HG03378 (cell line): ENCODE measurements around the gene TUB.

ENCODE experiments used
- ATAC-seq: cut with Tn5 transposase; IDR thresholded peaks from one replicate; pipeline ENCODE4 v1.9.1; 2021; ENCODE audit warnings: mild to moderate bottlenecking, moderate library complexity; ENCODE audit not compliant: unreplicated experiment

Gene TUB

DNA sequence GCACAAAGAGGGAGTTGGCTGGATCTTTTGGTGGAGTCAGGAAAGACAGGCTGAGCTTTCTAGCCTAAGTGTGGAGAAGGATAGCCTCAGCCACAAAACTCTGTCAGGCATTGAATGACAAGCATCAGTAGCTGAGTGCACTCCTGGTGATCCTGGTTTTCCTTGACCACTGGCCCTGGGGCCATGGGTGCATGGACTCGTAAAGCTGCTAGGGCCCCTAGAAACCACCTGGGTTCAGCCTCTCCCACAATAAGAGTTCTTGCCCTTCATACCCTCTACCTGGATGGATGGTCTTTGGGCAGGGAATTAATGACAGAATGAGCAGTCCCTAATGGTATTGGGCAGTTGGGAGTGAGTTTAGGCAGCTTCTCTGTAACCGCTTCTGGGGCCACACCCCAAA is 22.9 kb downstream of the TUB start:
- no peak for ATAC-seq

DNA sequence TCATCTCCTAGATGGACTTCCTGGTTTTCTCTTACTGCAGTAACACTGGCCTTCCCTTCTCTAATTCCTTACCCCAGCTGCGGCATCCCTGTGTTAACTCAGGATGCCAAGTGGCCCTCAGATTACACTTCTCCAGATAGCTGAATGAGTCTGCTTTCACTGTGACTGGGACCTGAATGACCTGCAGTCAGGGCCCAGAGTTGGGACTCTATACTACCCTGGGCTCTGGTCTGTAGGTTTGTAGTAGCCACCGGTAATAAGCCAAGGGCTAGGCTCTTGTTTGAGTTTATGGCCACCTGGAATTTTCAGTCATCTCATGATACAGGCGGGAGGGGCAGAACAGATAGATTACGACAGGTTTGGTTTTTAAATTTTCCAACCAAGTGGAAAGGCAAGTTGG is 24.1 kb downstream of the TUB start:
- ATAC-seq: no peak

DNA sequence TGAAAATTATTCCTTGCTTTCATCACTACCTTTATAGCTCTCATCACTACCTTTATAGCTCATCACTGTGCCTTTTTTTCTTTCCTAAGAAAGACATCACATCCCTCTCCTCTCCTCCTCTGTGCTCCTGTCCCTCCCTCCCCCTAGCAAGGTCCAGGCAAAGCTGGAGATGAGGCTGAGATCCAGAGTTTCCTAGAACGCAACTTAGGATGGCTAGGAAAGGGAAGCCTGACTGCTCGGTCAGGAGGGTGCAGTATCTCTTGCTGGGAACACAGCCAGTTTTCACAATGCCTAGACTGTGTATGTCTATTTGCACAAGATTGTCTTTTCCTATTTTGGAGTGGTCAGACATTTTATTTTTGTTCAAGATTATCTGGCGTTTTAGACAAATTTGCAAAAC is 24.7 kb downstream of the TUB start:
- no peak for ATAC-seq

DNA sequence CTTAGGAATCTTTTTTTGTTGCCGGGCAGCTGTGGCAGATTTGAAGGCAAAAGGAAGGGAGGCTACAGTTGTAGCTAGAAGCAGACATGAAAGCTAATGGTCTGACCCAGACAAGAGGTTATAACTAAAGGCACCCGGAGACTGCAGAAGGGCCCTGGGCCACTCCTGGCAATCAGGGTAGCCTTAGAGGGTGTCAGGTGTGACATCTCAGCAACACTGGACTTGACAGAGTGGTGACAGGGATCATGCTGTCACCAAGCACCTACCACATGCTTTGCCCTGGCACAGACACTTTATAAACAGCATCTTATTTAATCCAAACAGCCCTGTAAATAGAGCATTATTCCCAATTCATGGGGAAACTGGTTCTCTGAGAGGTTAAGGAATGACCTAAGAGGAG is 25.7 kb downstream of the TUB start:
- ATAC-seq: no peak

DNA sequence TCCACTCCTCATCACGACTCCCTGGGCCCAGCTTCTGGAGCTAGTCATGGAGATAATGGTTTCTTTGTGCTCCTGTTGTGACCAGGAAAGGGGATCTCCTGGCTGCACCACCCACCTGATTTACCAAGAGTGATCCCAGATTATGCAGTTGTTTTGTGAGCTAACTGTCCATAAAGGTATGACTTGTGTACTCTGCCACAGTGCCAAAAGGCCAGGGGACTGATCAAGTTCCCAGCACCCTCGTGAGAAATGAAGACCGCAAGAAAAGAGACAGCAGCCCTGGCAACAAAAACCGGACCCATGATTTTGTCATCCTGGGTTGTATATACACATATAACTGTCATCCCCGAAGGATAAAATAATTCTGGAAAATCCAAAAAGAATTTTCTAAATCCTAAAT is 26.6 kb downstream of the TUB start:
- ATAC-seq: no peak

DNA sequence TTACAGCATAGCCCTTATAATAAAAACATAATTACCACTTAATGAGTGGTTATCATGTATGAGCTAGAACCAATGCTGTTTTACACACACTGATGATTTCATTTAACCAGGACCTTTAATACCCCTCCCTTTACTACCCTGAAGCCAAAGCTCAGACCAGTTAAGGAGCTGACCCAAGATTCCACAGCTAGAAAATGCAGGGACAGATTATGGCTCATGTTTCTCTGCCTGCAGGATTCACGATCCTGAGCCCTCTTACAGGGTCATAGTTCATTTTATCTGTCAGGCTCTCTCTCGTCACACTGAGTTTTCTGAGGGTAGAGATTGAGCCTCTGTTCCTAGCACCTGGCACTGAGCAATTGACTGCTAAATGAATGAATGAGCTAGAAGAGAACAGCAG is 27.4 kb downstream of the TUB start:
- no peak for ATAC-seq

DNA sequence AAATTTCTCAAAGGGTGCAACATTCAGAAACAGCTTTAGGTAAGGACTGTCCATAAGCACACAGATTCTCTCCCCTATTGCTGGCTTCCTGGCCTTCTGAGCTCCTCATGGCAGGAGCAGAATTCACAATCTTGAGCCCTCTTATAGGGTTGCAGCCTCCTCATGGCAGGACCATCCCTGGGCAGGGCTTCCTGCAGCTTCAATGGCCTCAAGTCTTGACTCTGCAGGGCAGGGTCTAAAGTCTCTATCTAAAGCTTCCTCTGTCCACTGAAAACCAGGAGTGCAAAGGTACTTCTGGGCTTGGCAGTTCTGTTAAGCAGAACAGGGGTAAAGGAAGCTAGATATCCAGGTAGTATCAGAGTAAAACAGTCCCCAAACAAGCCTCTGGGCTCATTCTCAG is 28.7 kb downstream of the TUB start:
- no peak for ATAC-seq

DNA sequence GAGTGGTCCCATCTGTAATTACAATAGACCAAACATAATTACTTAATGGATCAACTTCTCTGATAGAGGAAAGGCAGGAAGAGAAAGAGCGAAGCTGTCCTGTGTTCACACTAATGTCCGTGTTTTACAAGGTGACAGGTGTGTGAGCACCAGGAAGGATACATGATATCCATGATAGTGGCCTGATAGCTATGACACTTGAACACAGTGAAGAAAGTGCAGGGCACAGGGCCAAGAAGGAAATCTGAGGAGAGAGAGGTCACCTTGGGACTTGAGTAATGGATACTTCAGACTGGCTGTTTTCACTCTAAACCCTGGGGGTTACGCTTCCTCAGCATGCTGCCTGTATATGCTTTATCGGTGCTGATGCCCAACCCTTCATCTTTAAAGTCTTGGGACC is 29.4 kb downstream of the TUB start:
- ATAC-seq: no peak

DNA sequence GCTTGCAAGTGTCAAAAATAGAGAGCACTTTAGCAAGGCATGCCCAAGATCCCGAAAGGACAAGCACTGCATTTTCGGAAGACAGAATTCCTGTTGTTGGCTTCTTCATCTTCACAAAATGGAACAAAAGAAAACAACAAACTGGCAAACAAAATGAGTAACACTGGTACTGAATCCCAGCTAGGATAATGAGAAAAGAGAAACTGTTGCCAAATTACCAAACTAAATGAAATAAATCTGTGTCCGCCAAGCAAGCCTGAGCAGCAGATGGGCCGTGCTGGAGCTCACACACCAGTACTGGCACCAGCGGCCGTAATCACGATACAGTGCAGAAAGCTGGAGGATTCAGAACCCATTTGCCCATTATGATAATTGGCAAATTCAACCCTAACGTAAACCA is 30.6 kb downstream of the TUB start:
- ATAC-seq: no peak

DNA sequence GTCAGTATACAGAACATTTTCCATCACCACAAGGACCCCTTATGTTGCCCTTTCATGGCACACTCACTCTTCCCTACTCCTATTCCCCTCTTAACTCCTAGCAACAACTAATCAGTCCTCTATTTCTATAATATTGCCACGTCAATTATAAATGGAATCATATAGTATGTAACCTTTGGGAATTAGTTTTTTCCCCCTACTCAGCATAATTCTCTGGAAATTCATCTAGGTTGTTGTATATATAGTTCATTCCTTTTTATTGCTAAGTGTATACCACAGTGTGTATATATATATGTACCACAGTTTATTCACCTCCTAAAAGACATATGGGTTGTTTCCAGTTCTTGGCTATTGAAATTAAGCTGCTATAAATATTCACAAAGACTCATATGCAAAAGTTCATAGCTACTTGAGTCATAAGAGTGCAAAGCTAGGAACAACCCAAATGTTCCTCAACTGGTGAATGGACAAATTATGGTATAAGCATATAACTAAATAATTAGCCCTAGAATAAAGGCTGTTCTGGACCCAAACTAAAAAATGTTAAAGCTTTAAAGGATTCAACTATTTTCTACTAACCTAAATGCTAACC is 41.3 kb downstream of the TUB start:
- no peak for ATAC-seq

DNA sequence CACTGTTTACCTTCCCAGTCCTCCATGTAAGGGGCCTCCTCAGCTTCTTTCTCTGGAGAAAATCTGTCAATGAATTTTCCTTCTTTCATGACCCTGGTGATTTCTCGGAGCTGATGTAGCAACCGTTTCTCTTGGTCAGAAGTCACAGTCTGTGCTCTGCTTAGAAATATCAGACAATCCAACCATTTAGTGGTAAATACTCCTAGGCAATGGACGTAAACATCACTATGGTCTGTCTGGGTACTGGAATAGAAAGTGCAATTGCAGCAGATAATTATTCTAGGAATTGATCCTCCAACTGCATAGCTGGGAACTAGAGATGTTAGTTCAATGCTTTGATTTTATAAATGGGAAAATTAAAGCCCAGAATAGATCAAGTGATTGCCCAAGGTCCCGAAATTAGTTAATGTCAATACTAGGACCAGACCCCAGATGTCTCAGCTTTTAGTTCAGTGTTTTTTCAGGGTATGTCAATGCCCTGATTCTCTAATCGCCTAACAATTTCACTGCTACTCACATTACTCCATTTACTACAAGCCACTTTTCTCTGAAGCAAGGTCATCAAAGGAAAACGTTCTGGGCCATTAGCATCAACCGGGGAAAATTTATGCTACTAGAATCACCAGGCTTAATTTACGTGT is 45.8 kb downstream of the TUB start:
- no peak for ATAC-seq

DNA sequence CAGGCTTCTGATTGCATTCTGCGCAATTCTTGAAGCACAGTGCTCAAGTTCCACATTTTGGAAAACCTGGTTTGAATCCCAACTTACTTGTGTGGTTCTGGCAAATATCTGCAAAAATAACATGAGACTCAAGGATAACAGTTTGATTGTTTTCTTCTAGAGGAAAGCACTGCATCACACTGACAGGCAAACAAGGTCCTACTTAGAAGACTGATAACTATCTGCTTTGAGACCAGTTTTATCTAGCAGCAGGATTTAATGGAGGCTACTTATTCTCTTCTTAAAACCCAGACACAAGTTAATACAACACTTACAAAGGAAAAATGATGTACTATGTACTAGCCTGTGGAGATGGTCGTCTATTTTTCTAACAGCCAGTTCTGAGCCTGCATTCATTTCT is 46.4 kb downstream of the TUB start:
- ATAC-seq: no peak

DNA sequence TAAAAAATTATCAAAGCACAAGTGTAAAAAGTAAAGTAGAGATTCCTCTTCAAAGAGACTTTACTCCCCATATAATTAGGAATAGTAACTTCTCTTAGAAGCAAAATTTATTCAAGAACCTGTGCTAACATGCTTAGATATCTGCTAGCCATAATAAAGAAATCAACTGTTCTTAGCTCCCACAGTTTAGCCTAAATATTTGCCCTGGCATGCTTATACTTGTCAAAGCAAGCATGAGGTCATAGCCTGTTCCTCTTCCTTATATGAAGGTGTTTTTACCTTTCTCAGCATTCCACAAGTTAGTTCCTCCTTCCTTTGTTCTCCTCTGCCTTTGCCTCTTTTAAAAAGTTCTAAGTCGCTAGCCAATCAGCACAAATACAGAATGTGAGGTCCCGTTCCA is 57.5 kb downstream of the TUB start:
- ATAC-seq: no peak

DNA sequence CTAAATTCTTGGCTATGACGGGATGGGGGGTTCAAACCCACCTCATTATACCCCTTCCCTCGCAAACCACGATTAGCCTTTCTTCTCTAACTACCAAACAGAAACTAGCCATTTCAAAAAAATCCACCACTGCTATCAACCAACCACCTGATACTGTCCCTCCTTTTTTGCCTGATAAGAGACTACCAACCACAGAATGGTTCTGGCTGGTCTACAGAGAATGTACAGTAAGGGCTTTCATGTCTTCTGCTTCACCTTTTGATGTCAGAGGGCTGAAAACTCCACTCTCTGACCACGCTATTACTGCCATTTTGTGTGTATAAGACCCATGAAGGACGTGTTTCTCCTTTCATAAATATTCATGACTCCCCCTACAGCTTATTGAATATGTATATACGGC is 68.7 kb downstream of the TUB start:
- no peak for ATAC-seq
